ENCODE results near the gene YIPF6.
"Not testable (repeated sequence)": the region's sequence is repeated elsewhere in the genome, so short reads cannot be mapped to it uniquely, and the experiment has no call there.

YIPF6 gene

DNA sequence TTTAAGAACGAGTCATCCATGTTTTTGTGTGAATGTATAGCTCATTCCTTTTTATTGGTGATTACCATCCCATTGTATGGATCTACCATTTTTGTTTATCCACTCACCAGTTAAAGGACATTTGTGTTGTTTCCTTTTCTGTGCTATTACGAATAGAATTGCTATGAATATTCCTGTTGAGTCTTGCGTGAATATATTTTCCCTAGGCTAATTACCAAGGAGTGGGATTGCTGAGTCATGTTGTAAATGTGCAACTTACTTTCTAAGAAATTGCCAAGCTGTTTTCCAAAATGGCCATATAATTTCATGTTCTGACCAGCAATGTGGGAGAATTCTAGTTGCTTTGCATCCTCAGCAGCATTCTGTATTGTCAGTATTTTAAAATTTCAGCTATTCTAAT lies 51.3 kb downstream of the YIPF6 start:
- H3K27ac ChIP-seq (ENCODE audit: low read depth, low read length) = no peak overlapping the region
- no peaks in the 10 kb centered on the region for H3K36me3 ChIP-seq (ENCODE audit: control insufficient read depth in 5 of 5, insufficient read depth in 5 of 5, low read length in 5 of 5)
- H3K9me3 ChIP-seq (ENCODE audit: control insufficient read depth in 5 of 5, low read length in 5 of 5) = no peaks in the 10 kb centered on the region
- no peaks in the 10 kb centered on the region for H3K4me1 ChIP-seq (ENCODE audit: control insufficient read depth in 5 of 5, insufficient read depth in 5 of 5, low read length in 5 of 5)
- no peak overlapping the region for H3K9ac ChIP-seq (ENCODE audit: low read length in 5 of 5)
- H3K27me3 ChIP-seq (ENCODE audit: control insufficient read depth in 5 of 5, insufficient read depth in 4 of 5, low read length in 5 of 5) = peaks cover 0 to 4% (median 0%) of the 10 kb centered on the region in 5 donors
- H3K4me3 ChIP-seq (ENCODE audit: low read depth in 1 of 5, low read length in 5 of 5) = no peak overlapping the region

DNA sequence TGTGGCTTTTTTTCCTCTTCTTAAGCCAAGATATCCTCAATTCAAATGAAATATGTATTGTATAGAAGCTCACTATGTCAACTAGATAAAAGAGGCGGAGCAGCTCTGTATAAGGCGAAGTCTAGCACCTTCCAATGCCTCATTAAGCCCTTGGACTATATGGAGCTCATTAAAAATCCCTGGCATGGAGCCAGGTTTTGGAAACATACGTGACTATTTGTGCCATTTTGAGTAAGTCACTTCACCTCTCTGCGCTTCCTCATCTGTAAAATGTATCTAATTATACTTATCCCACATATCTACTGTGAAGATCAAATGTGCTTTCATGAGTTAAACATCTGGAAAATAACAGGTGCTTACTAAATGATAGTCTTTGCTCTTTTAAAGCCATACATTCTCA lies 57.2 kb downstream of the YIPF6 start:
- no peak overlapping the region for H3K27ac ChIP-seq (ENCODE audit: low read depth, low read length)
- no peak overlapping the region for H3K4me3 ChIP-seq (ENCODE audit: low read depth in 1 of 5, low read length in 5 of 5)
- no peaks in the 10 kb centered on the region for H3K4me1 ChIP-seq (ENCODE audit: control insufficient read depth in 5 of 5, insufficient read depth in 5 of 5, low read length in 5 of 5)
- H3K9me3 ChIP-seq (ENCODE audit: control insufficient read depth in 5 of 5, low read length in 5 of 5) = peaks cover 0 to under 1% (median 0%) of the 10 kb centered on the region in 5 donors
- H3K27me3 ChIP-seq (ENCODE audit: control insufficient read depth in 5 of 5, insufficient read depth in 4 of 5, low read length in 5 of 5) = peaks cover 0 to 3% (median 0%) of the 10 kb centered on the region in 5 donors
- no peaks in the 10 kb centered on the region for H3K36me3 ChIP-seq (ENCODE audit: control insufficient read depth in 5 of 5, insufficient read depth in 5 of 5, low read length in 5 of 5)
- H3K9ac ChIP-seq (ENCODE audit: low read length in 5 of 5) = no peak overlapping the region

DNA sequence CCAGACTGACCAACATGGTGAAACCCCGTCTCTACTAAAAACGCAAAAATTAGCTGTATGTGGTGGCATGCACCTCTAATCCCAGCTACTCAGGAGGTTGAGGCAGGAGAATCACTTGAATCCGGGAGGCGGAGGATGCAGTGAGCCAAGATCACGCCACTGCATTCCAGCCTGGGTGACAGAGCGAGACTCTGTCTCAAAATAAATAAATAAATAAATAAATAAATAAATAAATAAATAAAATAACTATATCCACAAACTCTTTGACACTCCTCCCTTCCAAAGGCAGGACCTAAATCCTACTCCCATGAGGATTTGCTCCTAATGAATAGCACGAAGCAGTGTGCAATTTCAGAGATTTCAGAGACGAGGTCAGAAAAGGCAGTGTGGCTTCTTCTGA lies 58.3 kb downstream of the YIPF6 start:
- not testable (repeated sequence) for H3K9me3 ChIP-seq (ENCODE audit: control insufficient read depth in 5 of 5, low read length in 5 of 5); H3K27ac ChIP-seq (ENCODE audit: low read depth, low read length); H3K4me1 ChIP-seq (ENCODE audit: control insufficient read depth in 5 of 5, insufficient read depth in 5 of 5, low read length in 5 of 5); H3K27me3 ChIP-seq (ENCODE audit: control insufficient read depth in 5 of 5, insufficient read depth in 4 of 5, low read length in 5 of 5); H3K36me3 ChIP-seq (ENCODE audit: control insufficient read depth in 5 of 5, insufficient read depth in 5 of 5, low read length in 5 of 5); H3K4me3 ChIP-seq (ENCODE audit: low read depth in 1 of 5, low read length in 5 of 5); H3K9ac ChIP-seq (ENCODE audit: low read length in 5 of 5)

DNA sequence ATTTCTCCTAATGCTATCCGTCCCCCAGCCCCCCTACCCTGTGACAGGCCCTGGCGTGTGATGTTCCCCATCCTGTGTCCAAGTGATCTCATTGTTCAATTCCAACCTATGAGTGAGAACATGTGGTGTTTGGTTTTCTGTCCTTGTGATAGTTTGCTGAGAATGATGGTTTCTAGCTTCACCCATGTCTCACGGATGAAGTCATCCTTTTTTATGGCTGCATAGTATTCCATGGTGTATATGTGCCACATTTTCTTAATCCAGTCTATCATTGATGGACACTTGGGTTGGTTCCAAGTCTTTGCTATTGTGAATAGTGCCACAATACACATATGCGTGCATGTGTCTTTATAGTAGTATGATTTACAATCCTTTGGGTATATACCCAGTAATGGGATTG lies 61.1 kb downstream of the YIPF6 start:
- H3K36me3 ChIP-seq (ENCODE audit: control insufficient read depth in 5 of 5, insufficient read depth in 5 of 5, low read length in 5 of 5); H3K27ac ChIP-seq (ENCODE audit: low read depth, low read length); H3K27me3 ChIP-seq (ENCODE audit: control insufficient read depth in 5 of 5, insufficient read depth in 4 of 5, low read length in 5 of 5); H3K9ac ChIP-seq (ENCODE audit: low read length in 5 of 5); H3K9me3 ChIP-seq (ENCODE audit: control insufficient read depth in 5 of 5, low read length in 5 of 5); H3K4me3 ChIP-seq (ENCODE audit: low read depth in 1 of 5, low read length in 5 of 5); H3K4me1 ChIP-seq (ENCODE audit: control insufficient read depth in 5 of 5, insufficient read depth in 5 of 5, low read length in 5 of 5): not testable (repeated sequence)

DNA sequence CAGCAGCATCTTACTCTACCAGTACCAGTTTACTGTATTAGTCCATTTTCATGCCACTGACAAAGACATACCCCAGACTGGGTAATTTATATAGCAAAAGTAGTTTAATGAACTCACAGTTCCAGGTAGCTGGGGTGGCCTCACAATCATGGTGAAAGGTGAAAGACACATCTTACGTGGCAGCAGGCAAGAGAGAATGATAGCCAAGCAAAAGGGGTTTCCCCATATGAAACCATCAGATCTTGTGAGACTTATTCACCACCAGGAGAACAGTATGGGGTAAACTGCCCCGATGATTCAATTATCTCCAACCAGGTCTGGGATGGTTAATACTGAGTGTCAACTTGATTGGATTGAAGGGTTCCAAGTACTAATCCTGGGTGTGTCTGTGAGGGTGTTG lies 69.3 kb downstream of the YIPF6 start:
- Histone ChIP-seq H3K27me3 (ENCODE audit: control insufficient read depth in 5 of 5, insufficient read depth in 4 of 5, low read length in 5 of 5) (peaks cover 0 to 7% (median 0%) of the 10 kb centered on the region in 5 donors), H3K4me3 (ENCODE audit: low read depth in 1 of 5, low read length in 5 of 5) (no peak overlapping the region), H3K36me3 (ENCODE audit: control insufficient read depth in 5 of 5, insufficient read depth in 5 of 5, low read length in 5 of 5) (no peaks in the 10 kb centered on the region), H3K9ac (ENCODE audit: low read length in 5 of 5) (no peak overlapping the region), H3K4me1 (ENCODE audit: control insufficient read depth in 5 of 5, insufficient read depth in 5 of 5, low read length in 5 of 5) (no peaks in the 10 kb centered on the region), H3K27ac (ENCODE audit: low read depth, low read length) (no peak overlapping the region), H3K9me3 (ENCODE audit: control insufficient read depth in 5 of 5, low read length in 5 of 5) (no peaks in the 10 kb centered on the region)

DNA sequence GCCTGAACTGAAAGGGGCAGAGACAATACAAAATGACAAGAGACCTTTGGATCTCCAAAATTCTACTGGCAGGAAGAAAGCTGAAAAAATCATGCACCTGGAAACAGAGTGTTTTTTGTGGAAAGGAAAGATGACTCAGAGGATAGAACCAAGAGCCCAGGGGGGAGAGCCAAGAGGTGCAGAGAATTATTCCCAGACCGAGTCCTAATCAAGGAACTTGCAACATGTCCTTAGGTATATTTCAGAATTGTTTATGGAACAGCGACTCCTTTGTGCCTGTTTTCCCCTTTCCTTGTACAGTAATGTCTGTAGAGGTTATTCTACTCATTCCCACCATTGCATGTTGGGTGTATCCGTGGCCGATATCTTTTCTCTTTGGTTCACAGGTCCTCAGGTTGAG lies 71.7 kb downstream of the YIPF6 start:
- Histone ChIP-seq H3K4me3 (ENCODE audit: low read depth in 1 of 5, low read length in 5 of 5) (no peak overlapping the region), H3K27me3 (ENCODE audit: control insufficient read depth in 5 of 5, insufficient read depth in 4 of 5, low read length in 5 of 5) (peaks cover 0 to 14% (median 7%) of the 10 kb centered on the region in 5 donors), H3K36me3 (ENCODE audit: control insufficient read depth in 5 of 5, insufficient read depth in 5 of 5, low read length in 5 of 5) (no peaks in the 10 kb centered on the region), H3K9ac (ENCODE audit: low read length in 5 of 5) (no peak overlapping the region), H3K9me3 (ENCODE audit: control insufficient read depth in 5 of 5, low read length in 5 of 5) (no peaks in the 10 kb centered on the region), H3K27ac (ENCODE audit: low read depth, low read length) (no peak overlapping the region), H3K4me1 (ENCODE audit: control insufficient read depth in 5 of 5, insufficient read depth in 5 of 5, low read length in 5 of 5) (no peaks in the 10 kb centered on the region)

DNA sequence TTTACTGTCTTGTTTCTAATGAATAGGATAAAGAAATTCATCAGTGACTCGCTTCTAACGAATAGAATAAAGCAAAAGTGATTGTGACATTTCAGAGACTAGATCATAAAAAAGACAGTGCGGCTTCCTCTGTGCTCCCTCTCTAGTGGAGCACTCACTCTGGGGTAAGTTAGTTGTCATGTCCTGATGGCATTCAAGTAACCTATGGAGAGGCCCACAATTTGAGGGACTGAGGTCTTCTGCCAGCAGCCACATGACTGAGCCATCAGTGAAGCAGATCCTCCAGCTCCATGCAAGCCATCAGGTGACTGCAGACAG lies 72.4 kb downstream of the YIPF6 start:
- no peak overlapping the region for H3K9ac ChIP-seq (ENCODE audit: low read length in 5 of 5)
- H3K27me3 ChIP-seq (ENCODE audit: control insufficient read depth in 5 of 5, insufficient read depth in 4 of 5, low read length in 5 of 5) = peaks cover 0 to 14% (median 7%) of the 10 kb centered on the region in 5 donors
- no peaks in the 10 kb centered on the region for H3K36me3 ChIP-seq (ENCODE audit: control insufficient read depth in 5 of 5, insufficient read depth in 5 of 5, low read length in 5 of 5)
- H3K9me3 ChIP-seq (ENCODE audit: control insufficient read depth in 5 of 5, low read length in 5 of 5) = no peaks in the 10 kb centered on the region
- no peaks in the 10 kb centered on the region for H3K4me1 ChIP-seq (ENCODE audit: control insufficient read depth in 5 of 5, insufficient read depth in 5 of 5, low read length in 5 of 5)
- no peak overlapping the region for H3K4me3 ChIP-seq (ENCODE audit: low read depth in 1 of 5, low read length in 5 of 5)
- H3K27ac ChIP-seq (ENCODE audit: low read depth, low read length) = no peak overlapping the region

DNA sequence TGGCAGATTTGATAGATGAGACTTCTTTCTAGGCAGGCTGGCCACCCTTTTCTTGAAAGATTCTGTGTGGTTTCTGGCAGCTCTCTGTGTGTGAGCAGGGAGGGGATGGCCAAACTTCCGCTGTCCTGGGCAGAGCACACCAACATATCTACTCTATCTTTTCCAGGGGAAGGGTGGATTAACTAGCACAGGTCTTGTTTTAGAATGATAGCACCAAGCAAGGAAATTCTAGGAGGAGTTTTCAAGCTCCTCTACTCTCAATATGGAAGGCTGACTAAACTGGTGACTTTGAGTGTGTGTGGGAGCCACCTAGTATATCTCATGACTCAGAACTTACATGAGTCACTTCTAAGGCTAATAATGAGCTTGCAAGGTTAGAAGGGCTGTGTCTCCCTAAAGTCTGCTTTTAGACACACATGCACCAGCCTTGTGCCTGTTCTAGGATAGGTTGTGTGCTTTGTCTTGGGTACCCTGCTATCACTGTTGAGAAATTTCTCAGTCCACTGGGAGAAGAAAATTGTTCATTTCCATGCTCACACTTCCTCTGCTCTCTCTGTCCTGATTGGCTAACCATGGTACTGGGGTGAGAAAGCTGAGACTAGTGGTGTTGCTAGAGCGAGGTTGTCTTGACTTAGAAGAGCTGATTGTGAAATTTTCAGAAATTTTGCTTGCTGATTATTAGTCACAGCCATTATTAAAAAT lies 72.9 kb downstream of the YIPF6 start:
- H3K27ac ChIP-seq (ENCODE audit: low read depth, low read length) = no peak overlapping the region
- H3K4me3 ChIP-seq (ENCODE audit: low read depth in 1 of 5, low read length in 5 of 5) = no peak overlapping the region
- H3K9me3 ChIP-seq (ENCODE audit: control insufficient read depth in 5 of 5, low read length in 5 of 5) = no peaks in the 10 kb centered on the region
- peaks cover 0 to 14% (median 7%) of the 10 kb centered on the region in 5 donors for H3K27me3 ChIP-seq (ENCODE audit: control insufficient read depth in 5 of 5, insufficient read depth in 4 of 5, low read length in 5 of 5)
- H3K4me1 ChIP-seq (ENCODE audit: control insufficient read depth in 5 of 5, insufficient read depth in 5 of 5, low read length in 5 of 5) = no peaks in the 10 kb centered on the region
- H3K9ac ChIP-seq (ENCODE audit: low read length in 5 of 5) = no peak overlapping the region
- no peaks in the 10 kb centered on the region for H3K36me3 ChIP-seq (ENCODE audit: control insufficient read depth in 5 of 5, insufficient read depth in 5 of 5, low read length in 5 of 5)

DNA sequence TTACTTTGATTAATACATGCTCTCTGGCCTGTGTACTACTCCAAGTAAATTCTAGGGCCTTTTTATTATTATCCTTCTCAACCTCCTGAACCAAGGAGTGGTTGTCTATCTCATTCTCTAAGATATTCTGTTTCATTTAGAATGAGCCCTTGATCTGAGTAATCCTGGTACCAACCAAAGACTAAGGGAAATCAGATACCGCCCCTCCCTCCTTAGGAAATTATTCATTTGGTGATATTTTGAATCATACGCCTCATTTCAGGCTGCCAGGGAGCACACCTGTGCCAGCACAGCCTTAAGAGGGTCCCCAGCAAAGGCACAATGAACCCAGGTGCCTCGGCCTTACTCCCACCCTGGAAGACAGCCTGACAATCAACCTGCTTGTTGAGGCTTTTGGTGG lies 75.4 kb downstream of the YIPF6 start:
- Histone ChIP-seq H3K36me3 (ENCODE audit: control insufficient read depth in 5 of 5, insufficient read depth in 5 of 5, low read length in 5 of 5) (no peaks in the 10 kb centered on the region), H3K4me3 (ENCODE audit: low read depth in 1 of 5, low read length in 5 of 5) (no peak overlapping the region), H3K9ac (ENCODE audit: low read length in 5 of 5) (no peak overlapping the region), H3K27ac (ENCODE audit: low read depth, low read length) (no peak overlapping the region), H3K4me1 (ENCODE audit: control insufficient read depth in 5 of 5, insufficient read depth in 5 of 5, low read length in 5 of 5) (no peaks in the 10 kb centered on the region), H3K27me3 (ENCODE audit: control insufficient read depth in 5 of 5, insufficient read depth in 4 of 5, low read length in 5 of 5) (peaks cover 0 to 7% (median 5%) of the 10 kb centered on the region in 5 donors), H3K9me3 (ENCODE audit: control insufficient read depth in 5 of 5, low read length in 5 of 5) (no peaks in the 10 kb centered on the region)

DNA sequence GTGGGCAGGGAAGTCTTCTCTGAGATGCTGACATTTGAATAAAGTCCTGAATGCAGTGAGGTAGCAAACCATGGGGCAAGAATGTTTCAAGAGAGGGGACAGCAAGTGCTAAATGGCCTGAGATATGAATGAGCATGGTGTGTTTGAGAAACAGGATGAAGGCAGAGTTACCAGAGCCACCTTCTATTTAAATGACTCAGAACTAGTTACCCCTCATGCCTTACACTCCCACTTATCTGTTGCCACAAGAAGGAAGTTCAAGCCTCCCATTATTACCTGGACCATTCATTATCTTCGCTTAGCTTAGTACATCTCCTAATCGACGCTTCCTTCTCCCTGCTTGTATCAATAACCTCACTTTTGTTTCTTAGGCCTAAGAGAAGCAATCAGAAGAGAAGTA lies 81.0 kb downstream of the YIPF6 start:
- Histone ChIP-seq H3K4me1 (ENCODE audit: control insufficient read depth in 5 of 5, insufficient read depth in 5 of 5, low read length in 5 of 5) (no peaks in the 10 kb centered on the region), H3K9ac (ENCODE audit: low read length in 5 of 5) (no peak overlapping the region), H3K9me3 (ENCODE audit: control insufficient read depth in 5 of 5, low read length in 5 of 5) (peaks cover 0 to 3% (median 0%) of the 10 kb centered on the region in 5 donors), H3K36me3 (ENCODE audit: control insufficient read depth in 5 of 5, insufficient read depth in 5 of 5, low read length in 5 of 5) (no peaks in the 10 kb centered on the region), H3K27me3 (ENCODE audit: control insufficient read depth in 5 of 5, insufficient read depth in 4 of 5, low read length in 5 of 5) (peaks cover 0 to 10% (median 6%) of the 10 kb centered on the region in 5 donors), H3K27ac (ENCODE audit: low read depth, low read length) (no peak overlapping the region), H3K4me3 (ENCODE audit: low read depth in 1 of 5, low read length in 5 of 5) (no peak overlapping the region)

DNA sequence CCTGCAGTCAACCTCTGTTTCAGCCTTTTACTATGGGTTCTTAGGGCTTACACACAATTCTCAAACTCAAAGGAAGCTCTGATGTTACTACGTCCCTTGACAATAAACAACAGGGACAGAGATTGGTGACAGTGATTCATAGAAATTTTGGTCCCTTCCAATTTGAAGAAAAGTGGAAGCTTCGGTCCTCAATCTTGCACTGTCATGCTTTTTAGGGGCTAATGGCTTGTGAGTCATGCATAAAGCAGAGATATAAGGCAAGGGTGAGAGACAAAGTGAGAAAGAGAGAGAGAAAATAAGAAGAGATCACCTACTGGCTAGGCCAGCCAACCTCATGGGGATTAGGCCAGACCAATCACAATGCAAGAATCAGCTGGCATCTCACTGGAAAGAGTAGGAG lies 85.4 kb downstream of the YIPF6 start:
- no peak overlapping the region for H3K27ac ChIP-seq (ENCODE audit: low read depth, low read length)
- no peak overlapping the region for H3K4me3 ChIP-seq (ENCODE audit: low read depth in 1 of 5, low read length in 5 of 5)
- no peaks in the 10 kb centered on the region for H3K36me3 ChIP-seq (ENCODE audit: control insufficient read depth in 5 of 5, insufficient read depth in 5 of 5, low read length in 5 of 5)
- peaks cover 0 to 9% (median 4%) of the 10 kb centered on the region in 5 donors for H3K27me3 ChIP-seq (ENCODE audit: control insufficient read depth in 5 of 5, insufficient read depth in 4 of 5, low read length in 5 of 5)
- H3K4me1 ChIP-seq (ENCODE audit: control insufficient read depth in 5 of 5, insufficient read depth in 5 of 5, low read length in 5 of 5) = no peaks in the 10 kb centered on the region
- H3K9ac ChIP-seq (ENCODE audit: low read length in 5 of 5) = no peak overlapping the region
- H3K9me3 ChIP-seq (ENCODE audit: control insufficient read depth in 5 of 5, low read length in 5 of 5) = peaks cover 0 to 5% (median 0%) of the 10 kb centered on the region in 5 donors
